NCI-H2081 (cell line): ENCODE data around the gene RHOBTB3.
A peak's percentile ranks its signal among the peaks of the same experiment; 100 is the strongest.

Source experiments
- DNase-seq, 2 experiments: peaks; one replicate each; lab custom pipeline; 2025; lab: John Stamatoyannopoulos, UW

RHOBTB3 gene

DNA sequence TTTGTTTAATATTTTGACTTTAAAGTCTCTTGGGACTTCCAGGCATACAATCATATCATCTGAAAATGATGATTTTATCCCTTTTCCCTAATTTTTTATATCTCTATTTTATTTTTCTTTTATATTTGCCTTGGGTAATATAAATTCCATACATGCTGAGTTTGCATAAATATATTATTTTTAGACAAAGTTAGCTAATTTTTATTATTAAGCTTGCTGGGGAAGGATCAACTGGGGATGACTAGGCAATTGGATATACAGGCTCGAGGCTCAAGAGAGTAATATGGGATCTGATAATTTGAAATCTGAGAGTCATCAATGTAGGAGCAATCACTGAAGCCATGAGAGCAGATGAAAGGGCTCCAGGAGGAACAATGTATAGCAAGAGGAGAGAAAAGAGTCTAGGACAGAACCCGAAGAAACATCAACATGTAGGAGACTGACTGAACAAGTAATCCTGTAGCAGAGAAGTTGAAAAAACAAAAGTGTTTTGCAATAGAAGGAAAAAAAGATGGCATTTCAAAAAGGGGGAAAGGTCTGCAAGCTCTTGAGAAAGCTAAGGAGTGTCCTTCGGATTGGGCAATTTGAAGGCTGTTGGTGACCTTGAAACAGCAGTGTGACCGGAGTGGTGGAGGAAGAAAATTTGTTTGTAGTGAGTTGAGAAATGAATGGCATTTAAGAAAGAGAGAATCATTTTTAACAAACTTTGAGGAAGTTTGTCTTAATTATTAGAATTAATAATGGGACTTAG, 17.0 kb upstream of the RHOBTB3 start:
- DNase-seq, result no peak

- DNase-seq, result no peak
Measured at GRCh38 chr5:95715799-95716461, 15.2 kb upstream of the RHOBTB3 start.

- DNase-seq, result no peak
Measured at GRCh38 chr5:95717439-95717838, 13.7 kb upstream of the RHOBTB3 start.

DNA sequence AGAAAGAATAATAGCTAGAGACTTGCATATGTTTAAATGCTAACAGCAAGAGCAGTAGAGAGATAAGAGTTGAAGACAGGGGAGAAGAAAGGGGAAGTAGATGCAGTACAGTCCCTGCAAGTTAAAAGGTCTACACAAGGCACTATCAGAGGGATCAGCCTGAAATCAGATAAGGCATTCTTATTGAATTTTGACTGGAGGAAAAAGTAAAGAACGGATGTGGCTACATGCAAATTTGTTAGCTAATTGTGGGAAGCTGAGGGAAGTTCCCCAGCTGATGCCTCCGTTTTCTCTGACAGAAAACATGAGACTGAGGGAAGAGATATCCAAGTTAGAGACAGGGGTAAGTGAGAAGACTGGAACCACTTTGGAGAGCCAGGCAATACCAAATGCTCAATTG, 12.9 kb upstream of the RHOBTB3 start:
- no peak for DNase-seq

DNA sequence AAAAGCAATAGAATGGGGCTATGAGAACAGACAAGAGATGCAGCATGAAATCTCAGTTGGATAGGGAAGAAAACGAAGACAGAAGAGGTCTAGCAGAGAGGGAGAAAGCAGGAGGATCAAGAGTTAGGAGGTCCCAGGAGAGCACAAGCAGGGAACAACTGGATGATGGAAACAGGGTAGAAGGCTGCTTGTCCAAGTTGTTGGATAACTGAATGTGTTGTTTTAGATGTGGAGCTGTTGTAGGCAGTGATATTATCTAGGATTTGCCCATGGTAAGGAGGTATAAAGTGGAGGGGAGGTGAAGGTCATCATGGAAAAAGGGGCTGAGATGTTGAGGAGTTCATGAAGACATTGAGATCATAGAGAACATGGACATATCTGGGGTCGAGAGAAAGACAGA, 12.4 kb upstream of the RHOBTB3 start:
- DNase-seq, result no peak

GRCh38 chr5:95720094-95720786, 10.9 kb upstream of the RHOBTB3 start:
- DNase-seq, result no peak

- no peak for DNase-seq
Measured at GRCh38 chr5:95721582-95722295, 9.4 kb upstream of the RHOBTB3 start.

DNA sequence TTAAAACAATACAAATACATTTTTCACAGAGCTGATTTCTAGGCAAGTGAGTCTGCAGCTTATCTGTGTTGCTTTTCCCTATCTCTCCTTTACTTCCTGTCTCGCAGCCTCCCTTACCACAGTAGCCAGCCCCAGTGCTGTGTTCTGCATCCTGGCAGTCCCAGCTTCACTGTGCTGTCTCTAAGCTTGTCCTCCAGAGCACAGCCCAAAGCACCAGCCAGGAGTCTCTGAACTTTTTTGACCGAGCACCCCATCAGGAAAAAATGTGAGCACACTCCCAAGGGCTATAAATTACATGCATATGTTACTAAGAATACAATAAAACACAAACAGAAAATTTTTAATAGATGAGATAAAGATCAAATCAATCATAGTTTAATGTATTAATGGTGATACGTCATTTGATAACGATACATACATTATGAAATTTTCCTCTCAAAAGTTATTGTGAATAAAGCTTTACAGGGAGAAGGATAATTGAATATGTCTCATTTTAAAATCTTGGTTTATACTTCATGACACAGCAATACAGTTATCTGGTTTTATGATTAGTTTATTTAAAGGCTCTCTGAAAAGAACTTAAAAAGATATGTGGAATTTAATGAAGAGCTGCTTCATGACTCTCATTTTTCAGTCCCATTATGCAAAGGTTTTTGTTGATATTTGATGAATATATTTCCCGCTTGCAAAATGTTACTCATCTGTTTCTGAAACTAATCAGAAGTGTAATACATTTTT, 7.3 kb upstream of the RHOBTB3 start:
- DNase-seq, result no peak

DNA sequence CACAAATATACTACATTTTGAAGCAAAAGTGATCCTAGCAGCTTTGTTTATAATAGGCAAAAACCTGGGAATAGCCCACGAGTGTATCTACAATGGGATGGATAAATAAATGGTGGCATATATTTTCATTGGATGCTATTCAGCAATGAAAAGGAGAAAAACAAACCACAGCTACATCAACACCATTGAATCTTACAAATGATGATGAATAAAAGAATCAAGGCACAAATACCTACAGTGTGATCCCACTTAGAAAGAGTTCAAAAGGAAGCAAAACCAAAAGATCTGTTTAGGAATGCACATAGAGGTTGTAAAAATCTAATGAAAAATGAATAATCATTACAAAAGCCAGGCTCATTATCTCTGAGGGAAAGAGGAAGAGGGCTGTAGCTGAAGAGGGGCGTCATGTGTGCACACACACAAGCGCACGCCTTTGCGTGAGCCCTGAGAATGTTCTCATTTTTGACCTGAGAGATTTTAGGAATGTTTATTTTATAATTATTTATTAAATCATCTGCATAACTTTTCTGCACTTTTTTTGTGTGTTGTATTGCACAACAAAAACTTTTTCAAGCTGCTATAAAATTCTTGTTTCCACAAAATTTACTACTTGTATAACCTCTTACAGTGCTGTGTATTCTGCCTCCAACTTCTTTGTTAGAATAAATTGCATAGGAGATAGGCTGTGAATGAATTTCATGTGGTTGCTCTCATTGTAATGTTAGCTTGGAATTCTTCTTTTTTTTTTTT, 5.9 kb upstream of the RHOBTB3 start:
- DNase-seq, result no peak

DNA sequence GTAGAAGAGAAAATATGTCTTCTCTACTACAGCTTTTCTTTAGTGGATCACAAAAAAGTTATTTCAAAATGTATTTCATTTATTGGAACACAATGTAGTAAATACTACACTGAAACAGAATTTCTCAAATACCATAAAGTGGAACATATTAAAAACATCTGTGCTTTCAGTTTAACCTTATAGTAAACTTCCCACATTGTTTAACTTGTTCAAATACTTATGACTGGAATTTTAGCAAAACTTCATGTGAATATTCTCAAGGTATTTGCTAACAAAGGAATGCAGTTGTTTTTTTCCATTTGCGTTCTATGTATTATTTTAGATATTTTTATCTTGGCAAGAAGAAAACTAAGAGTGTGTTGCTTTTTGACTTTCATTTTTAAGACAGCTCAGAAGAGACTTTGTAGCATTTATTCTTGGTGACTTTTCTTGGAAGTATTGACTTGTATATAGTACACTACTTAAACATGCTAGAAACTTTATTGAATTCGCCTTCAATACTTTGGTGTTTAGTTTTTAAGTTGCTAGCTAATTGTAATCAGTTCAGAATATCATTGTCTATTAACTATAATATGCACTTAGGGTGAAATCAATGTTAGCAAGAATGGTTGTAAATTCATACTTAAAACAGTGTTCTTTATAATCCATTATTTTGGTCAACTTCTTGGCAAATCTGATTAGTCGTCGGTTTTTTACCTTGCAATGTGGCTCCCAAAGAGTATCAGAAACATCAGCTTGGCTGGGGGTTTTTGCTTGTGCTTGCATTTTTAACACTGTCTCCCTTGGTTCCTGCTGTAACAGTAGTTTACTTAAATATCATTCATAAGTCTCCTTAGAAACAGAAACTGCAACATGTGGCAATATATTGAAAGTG, 5.0 kb upstream of the RHOBTB3 start:
- no peak for DNase-seq

DNA sequence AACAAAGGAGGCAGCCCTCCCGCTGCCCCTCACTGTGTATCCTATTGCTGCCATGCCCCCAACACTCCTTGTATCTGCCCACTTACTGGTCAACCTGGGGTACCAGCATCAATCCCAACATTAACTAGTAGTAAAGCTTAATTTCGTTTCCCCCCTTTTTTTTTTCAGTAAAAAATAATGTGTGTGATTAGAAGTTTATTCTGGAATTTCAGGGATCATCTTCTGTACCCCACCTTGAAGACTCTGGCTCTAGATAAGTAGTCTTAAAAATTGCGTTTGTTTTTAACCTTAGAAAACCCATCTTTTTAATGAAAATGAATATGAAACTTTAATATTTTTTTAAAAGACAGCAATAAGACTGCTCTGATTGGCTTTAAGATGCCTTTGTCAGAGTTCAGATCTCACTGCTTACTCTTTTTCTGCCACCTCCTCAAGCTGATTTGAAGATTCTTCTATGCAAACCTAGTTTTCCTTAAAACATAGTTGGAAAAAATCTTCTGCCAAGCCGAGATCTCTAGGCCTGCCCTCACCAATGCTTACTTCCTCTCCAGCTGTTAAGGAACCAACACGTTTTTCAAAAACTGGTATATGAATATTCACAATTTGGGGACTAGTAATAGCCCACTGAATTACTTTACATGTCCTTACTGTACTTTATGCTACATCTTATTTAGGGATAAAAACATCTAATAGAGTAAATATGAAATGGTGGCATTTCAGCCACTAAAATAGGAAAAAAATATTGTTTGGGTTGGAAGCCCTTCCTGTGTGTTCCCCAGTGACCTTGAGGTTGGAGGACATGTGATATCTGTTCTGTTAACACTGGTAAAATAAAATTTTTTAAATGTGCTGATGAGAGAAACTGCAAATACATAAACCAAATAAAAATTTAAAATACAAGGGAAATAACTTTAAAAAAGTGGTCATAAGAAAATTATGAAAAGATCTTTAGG, 4.0 kb upstream of the RHOBTB3 start:
- no peak for DNase-seq

GRCh38 chr5:95727764-95728191, 3.4 kb upstream of the RHOBTB3 start:
- DNase-seq, result peak in 1 of 2 experiments; percentile 85

GRCh38 chr5:95728494-95729114, 2.5 kb upstream of the RHOBTB3 start:
- DNase-seq, result no peak

GRCh38 chr5:95729115-95730010, 1.8 kb upstream of the RHOBTB3 start:
- no peak for DNase-seq

- DNase-seq, result no peak
Measured at GRCh38 chr5:95730011-95730700, 980 bp upstream of the RHOBTB3 start.
